ENCODE data around the gene MAVS. TPM values are rescaled to one million over a fixed set of nuclear protein-coding genes. Genes with fewer than 3 reads are reported as not detected.

Gene MAVS
- total RNA-seq = 10 to 100 TPM; 20.1 to 21.1 TPM
- total RNA-seq = 110 to 172 reads per million in 2 donors

DNA sequence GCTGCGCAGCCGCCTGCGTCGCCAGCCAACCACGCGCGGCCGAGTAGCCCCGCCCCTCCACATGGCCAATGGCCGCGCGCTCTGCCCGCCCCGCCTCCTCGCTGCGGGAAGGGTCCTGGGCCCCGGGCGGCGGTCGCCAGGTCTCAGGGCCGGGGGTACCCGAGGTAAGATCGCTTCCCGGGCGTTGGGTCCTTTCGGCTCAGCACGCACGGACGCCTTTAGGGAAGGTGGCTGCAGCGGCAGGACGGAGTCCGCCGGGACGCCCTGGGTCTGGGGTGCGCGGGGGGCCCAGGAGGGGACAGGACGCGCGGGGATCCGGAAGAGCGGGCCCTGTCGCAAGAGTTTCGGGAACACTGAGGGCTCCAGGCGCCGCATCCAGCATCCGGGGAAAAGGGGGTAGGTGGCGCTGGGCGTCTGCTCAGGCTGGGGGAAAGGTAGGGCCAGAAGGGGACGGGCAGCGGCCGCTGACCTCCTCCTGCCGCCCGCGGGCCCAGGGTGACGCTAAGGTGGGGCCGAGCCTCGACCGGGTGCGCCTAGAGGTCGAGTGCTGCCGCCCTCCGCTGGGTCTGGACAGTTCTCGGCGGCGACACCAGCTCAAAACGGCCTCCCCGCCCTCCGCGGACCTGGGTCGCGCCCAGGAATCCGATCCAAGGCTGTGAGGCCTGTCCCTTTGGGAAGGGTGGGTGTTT is at the start of gene MAVS:
MAVS (plus strand) TSS at position 95 of the 689 bp plus-strand sequence. CDS start 7,791 bp downstream, outside the sequence.
- no peaks in the 10 kb centered on the region for H3K27me3 Mint-ChIP-seq
- peak within 1 kb of the TSS; percentile 88 for H3K4me3 Mint-ChIP-seq
- no peaks in the 10 kb centered on the region for H3K36me3 Mint-ChIP-seq (ENCODE audit: low read depth)
- peaks cover 12% of the 10 kb centered on the region for H3K4me1 Mint-ChIP-seq
- peak; percentile 75 to 85 (median 83) for DNase-seq
- H3K9me3 ChIP-seq (ENCODE audit: control insufficient read depth, low read length, poor library complexity, severe bottlenecking) = no peaks in the 10 kb centered on the region
- peak within 1 kb of the TSS; percentile 80 for H3K27ac Mint-ChIP-seq
- peak; percentile 100 for ATAC-seq

GRCh38 chr20:3797226-3797545 is 49.4 kb upstream of the MAVS start:
- H3K27ac Mint-ChIP-seq = peak overlapping the region; percentile 95
- H3K4me1 Mint-ChIP-seq = peaks cover 37% of the 10 kb centered on the region
- peaks cover 12% of the 10 kb centered on the region for H3K36me3 Mint-ChIP-seq (ENCODE audit: low read depth)

DNA sequence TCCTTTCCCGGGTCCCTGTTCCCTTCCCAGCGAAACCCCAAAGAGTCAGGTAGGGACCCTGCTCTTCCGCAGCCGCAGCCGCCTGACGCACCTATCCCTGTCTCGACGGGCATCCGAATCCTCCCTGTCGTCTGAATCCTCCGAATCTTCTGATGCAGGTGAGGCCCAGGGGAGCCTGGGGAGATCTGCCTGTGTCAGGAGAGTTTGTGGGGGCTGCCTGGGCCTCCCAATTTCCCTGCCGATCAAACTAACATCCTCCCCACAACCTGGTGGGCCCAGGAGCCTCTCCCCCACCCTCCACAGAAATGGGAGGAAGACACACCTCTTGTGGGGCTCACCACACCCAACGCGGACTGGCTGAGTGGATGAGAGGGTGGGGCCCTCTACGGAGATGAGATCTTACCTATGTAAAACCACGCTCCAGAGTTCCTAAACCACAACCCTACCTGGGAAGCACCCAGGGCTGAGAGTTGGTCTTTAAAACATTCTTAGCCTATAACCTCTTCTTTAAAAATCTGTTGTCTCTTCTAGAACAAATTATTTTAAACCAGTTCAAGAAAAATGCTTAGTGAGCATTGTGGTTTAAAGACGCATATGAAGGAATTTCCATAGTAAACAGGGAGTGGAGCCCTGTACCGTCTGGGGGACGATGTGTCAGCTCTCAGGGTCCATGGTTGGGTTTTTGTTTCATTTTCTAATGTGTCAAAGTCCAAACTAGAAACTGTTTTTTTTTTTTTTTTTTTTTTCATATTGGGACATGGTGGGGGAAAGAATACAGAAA is 48.9 kb upstream of the MAVS start:
- ATAC-seq (peak; percentile 33), DNase-seq (peak in 1 of 3 donors; percentile 44)
- H3K9me3 ChIP-seq (ENCODE audit: control insufficient read depth, low read length, poor library complexity, severe bottlenecking) = no peaks in the 10 kb centered on the region
- Mint-ChIP-seq H3K4me3 (peak overlapping the region; percentile 100), H3K36me3 (ENCODE audit: low read depth) (peaks cover 12% of the 10 kb centered on the region), H3K27me3 (no peaks in the 10 kb centered on the region), H3K27ac (peak overlapping the region; percentile 95), H3K4me1 (peaks cover 42% of the 10 kb centered on the region)

More at GRCh38 chr20:3797226-3797545, 49.4 kb upstream of the MAVS start:
- H3K9me3 ChIP-seq (ENCODE audit: control insufficient read depth, low read length, poor library complexity, severe bottlenecking) = no peaks in the 10 kb centered on the region
- Mint-ChIP-seq H3K27me3 (no peaks in the 10 kb centered on the region), H3K4me3 (peak overlapping the region; percentile 100)
- ATAC-seq (no peak), DNase-seq (no peak)

DNA sequence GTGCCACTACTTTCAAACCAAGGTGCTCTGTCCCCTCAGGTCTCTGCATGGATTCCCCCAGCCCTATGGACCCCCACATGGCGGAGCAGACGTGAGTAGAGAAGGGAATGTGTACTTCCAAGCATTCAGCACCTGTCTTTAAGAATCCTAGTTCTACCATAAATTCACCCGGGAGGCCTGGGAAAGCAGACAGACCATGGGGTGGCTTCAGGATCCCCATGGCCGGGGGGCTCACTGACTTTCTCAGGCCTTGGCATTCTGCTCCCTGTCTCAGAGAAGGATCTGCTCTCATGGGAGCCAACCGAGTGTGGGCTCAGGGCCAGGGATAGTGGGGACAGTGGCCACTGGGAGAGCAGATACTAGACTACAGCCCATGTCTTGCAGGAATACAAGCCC is 48.3 kb upstream of the MAVS start:
- DNase-seq (no peak), ATAC-seq (no peak)
- Mint-ChIP-seq H3K36me3 (ENCODE audit: low read depth) (peaks cover 12% of the 10 kb centered on the region), H3K4me3 (peak overlapping the region; percentile 100), H3K27ac (peak overlapping the region; percentile 95), H3K27me3 (no peaks in the 10 kb centered on the region), H3K4me1 (peaks cover 44% of the 10 kb centered on the region)
- H3K9me3 ChIP-seq (ENCODE audit: control insufficient read depth, low read length, poor library complexity, severe bottlenecking) = no peaks in the 10 kb centered on the region

GRCh38 chr20:3798908-3799248 is 47.8 kb upstream of the MAVS start:
- Mint-ChIP-seq H3K4me1 (peaks cover 49% of the 10 kb centered on the region), H3K27me3 (no peaks in the 10 kb centered on the region), H3K4me3 (peak overlapping the region; percentile 100), H3K27ac (peak overlapping the region; percentile 95), H3K36me3 (ENCODE audit: low read depth) (peaks cover 15% of the 10 kb centered on the region)
- ATAC-seq (peak; percentile 14), DNase-seq (no peak)
- no peaks in the 10 kb centered on the region for H3K9me3 ChIP-seq (ENCODE audit: control insufficient read depth, low read length, poor library complexity, severe bottlenecking)

GRCh38 chr20:3800256-3800877 is 46.3 kb upstream of the MAVS start:
- no peak for DNase-seq
- H3K27ac Mint-ChIP-seq = peak overlapping the region; percentile 95
- no peaks in the 10 kb centered on the region for H3K9me3 ChIP-seq (ENCODE audit: control insufficient read depth, low read length, poor library complexity, severe bottlenecking)
- no peaks in the 10 kb centered on the region for H3K27me3 Mint-ChIP-seq
- ATAC-seq = no peak
- peak overlapping the region; percentile 100 for H3K4me3 Mint-ChIP-seq
- H3K4me1 Mint-ChIP-seq = peaks cover 57% of the 10 kb centered on the region
- H3K36me3 Mint-ChIP-seq (ENCODE audit: low read depth) = peaks cover 23% of the 10 kb centered on the region

DNA sequence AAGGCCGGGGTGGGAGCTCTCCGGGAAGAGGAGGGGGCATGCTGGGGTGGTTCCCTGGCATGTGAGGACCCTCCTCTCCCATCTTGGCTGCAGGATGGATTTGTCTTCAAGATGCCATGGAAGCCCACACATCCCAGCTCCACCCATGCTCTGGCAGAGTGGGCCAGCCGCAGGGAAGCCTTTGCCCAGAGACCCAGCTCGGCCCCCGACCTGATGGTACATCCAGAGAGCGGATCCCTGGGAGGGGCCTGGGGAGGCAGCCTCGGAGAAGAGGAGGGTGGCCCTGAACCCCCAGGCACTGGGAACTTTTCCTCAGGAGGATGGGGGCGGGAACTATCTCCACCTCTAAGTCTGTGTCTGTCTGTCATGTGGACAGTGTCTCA is 45.8 kb upstream of the MAVS start:
- no peak for ATAC-seq
- Mint-ChIP-seq H3K4me3 (no peak overlapping the region), H3K36me3 (ENCODE audit: low read depth) (peaks cover 26% of the 10 kb centered on the region), H3K4me1 (peaks cover 58% of the 10 kb centered on the region), H3K27me3 (no peaks in the 10 kb centered on the region), H3K27ac (peak overlapping the region; percentile 95)
- H3K9me3 ChIP-seq (ENCODE audit: control insufficient read depth, low read length, poor library complexity, severe bottlenecking) = no peaks in the 10 kb centered on the region
- DNase-seq = no peak

DNA sequence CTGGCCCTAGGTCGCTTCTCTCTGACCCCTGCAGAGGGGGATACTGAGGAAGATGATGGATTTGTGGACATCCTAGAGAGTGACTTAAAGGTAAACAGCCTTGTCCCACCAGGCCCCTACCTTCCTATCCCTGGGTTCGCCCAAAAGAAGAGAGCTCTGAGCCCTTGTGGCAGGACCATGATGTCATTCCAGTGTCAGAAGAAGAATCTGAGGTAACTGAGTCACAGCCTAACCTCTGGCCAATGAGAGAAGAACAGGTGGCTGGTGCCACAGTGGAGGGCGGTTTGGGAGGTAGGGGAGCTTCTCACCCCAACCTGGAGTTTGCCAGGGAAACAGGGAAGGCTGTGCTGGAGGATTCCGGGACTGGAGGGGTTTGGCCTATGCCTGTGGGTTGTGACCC is 45.3 kb upstream of the MAVS start:
- DNase-seq (no peak), ATAC-seq (no peak)
- H3K27me3 Mint-ChIP-seq = no peaks in the 10 kb centered on the region
- H3K27ac Mint-ChIP-seq = peak overlapping the region; percentile 95
- H3K36me3 Mint-ChIP-seq (ENCODE audit: low read depth) = peaks cover 28% of the 10 kb centered on the region
- H3K9me3 ChIP-seq (ENCODE audit: control insufficient read depth, low read length, poor library complexity, severe bottlenecking) = no peaks in the 10 kb centered on the region
- peaks cover 58% of the 10 kb centered on the region for H3K4me1 Mint-ChIP-seq
- peak overlapping the region; percentile 15 for H3K4me3 Mint-ChIP-seq

GRCh38 chr20:3801846-3802245 is 44.8 kb upstream of the MAVS start:
- no peak for ATAC-seq
- Mint-ChIP-seq H3K27ac (peak overlapping the region; percentile 95), H3K4me1 (peaks cover 59% of the 10 kb centered on the region)

DNA sequence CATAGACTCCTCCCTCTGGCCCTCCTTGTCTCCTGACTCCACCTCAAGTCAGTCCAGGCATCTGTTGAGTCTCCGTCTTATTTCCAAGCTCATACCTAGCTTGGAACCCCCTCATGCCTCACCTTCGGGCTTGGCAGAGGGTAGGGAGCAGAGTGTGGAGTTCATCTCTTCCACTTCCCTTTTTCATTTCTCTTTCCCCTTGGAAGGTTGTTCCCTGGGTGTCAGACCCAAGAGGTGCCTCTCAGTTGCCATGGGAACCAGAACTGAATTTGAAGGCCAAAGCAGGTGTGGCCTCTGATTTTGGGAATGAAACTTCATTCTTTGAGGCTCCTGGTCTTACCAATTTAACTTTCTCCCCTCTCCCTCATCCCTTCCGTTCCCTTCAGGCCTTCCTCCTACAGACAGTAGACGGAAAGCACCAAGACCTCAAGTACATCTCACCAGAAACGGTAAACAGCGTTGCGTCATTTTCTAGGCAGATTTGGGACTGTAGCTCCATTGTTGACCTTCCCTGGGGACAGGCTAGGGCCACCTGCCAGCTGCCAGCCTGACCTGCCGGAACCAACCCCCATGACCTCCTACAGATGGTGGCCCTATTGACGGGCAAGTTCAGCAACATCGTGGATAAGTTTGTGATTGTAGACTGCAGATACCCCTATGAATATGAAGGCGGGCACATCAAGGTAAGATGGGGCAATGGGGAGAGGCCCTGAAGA is 44.0 kb upstream of the MAVS start:
- Mint-ChIP-seq H3K4me3 (peak overlapping the region; percentile 33), H3K27me3 (no peaks in the 10 kb centered on the region), H3K4me1 (peaks cover 64% of the 10 kb centered on the region), H3K36me3 (ENCODE audit: low read depth) (peaks cover 25% of the 10 kb centered on the region), H3K27ac (peak overlapping the region; percentile 95)
- H3K9me3 ChIP-seq (ENCODE audit: control insufficient read depth, low read length, poor library complexity, severe bottlenecking) = no peaks in the 10 kb centered on the region
- DNase-seq = no peak
- no peak for ATAC-seq

More at GRCh38 chr20:3801846-3802245, 44.8 kb upstream of the MAVS start:
- DNase-seq = no peak
- H3K4me3 Mint-ChIP-seq = peak overlapping the region; percentile 15
- H3K36me3 Mint-ChIP-seq (ENCODE audit: low read depth) = peaks cover 28% of the 10 kb centered on the region
- no peaks in the 10 kb centered on the region for H3K9me3 ChIP-seq (ENCODE audit: control insufficient read depth, low read length, poor library complexity, severe bottlenecking)
- H3K27me3 Mint-ChIP-seq = no peaks in the 10 kb centered on the region

- Mint-ChIP-seq H3K27ac (peak overlapping the region; percentile 95), H3K4me3 (no peak overlapping the region), H3K36me3 (ENCODE audit: low read depth) (peaks cover 22% of the 10 kb centered on the region), H3K4me1 (peaks cover 60% of the 10 kb centered on the region), H3K27me3 (no peaks in the 10 kb centered on the region)
- H3K9me3 ChIP-seq (ENCODE audit: control insufficient read depth, low read length, poor library complexity, severe bottlenecking) = no peaks in the 10 kb centered on the region
- DNase-seq (no peak), ATAC-seq (no peak)
These were observed 43.3 kb upstream of the MAVS start for GRCh38 chr20:3803289-3803688.

- ATAC-seq (no peak), DNase-seq (no peak)
- H3K27ac Mint-ChIP-seq = peak overlapping the region; percentile 95
- H3K27me3 Mint-ChIP-seq = no peaks in the 10 kb centered on the region
- no peak overlapping the region for H3K4me3 Mint-ChIP-seq
- peaks cover 22% of the 10 kb centered on the region for H3K36me3 Mint-ChIP-seq (ENCODE audit: low read depth)
- H3K9me3 ChIP-seq (ENCODE audit: control insufficient read depth, low read length, poor library complexity, severe bottlenecking) = no peaks in the 10 kb centered on the region
- H3K4me1 Mint-ChIP-seq = peaks cover 54% of the 10 kb centered on the region
These were observed 42.8 kb upstream of the MAVS start for GRCh38 chr20:3803854-3804253.

DNA sequence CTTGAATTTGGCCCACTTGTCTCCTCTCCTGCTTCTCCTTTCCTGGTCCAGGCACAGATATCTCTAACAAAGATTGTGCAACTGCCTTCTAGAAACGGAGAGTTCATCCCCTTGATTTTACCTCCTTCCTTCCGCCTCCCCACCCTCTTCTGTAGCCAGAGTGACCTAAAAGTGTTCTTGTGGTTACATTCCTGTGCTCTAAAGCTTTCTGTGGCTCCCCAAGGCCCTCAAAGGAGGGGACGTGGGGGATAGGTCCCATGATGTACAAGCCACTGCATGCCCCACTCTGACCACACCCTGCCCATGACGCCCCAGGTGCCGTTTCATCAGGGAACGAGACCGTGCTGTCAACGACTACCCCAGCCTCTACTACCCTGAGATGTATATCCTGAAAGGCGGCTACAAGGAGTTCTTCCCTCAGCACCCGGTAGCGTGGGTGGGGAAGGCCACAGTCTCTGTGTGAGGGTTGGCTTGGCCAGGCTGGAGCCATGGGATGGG is 42.3 kb upstream of the MAVS start:
- DNase-seq (no peak), ATAC-seq (no peak)
- no peak overlapping the region for H3K4me3 Mint-ChIP-seq
- H3K9me3 ChIP-seq (ENCODE audit: control insufficient read depth, low read length, poor library complexity, severe bottlenecking) = no peaks in the 10 kb centered on the region
- peaks cover 22% of the 10 kb centered on the region for H3K36me3 Mint-ChIP-seq (ENCODE audit: low read depth)
- peaks cover 50% of the 10 kb centered on the region for H3K4me1 Mint-ChIP-seq
- peak overlapping the region; percentile 95 for H3K27ac Mint-ChIP-seq
- H3K27me3 Mint-ChIP-seq = no peaks in the 10 kb centered on the region
